Ovary (tissue), 3 donors: ENCODE data around the gene MYH9.

ENCODE experiments used
- CTCF ChIP-seq, 3 donors: fragments of 450-650 bp in 2 of 3; fragments of 200-600 bp in 1 of 3; IDR thresholded peaks; one replicate each; pipeline versions ENCODE4 v1.5.1 to v1.8.0; 2016 to 2022; ENCODE audit warnings: antibody characterized with exemption in 3 of 3, mild to moderate bottlenecking in 1 of 3
- POLR2A ChIP-seq: fragments of 450-650 bp; IDR thresholded peaks from one replicate; pipeline ENCODE4 v1.6.1; 2017; ENCODE audit warnings: antibody characterized with exemption, mild to moderate bottlenecking, moderate library complexity
- donor health status: DM: no; HTN: no; CAD: no.

- TF ChIP-seq POLR2A (no peak), CTCF (IDR thresholded peaks at IDR 0.05) (no peak)
Measured at GRCh38 chr22:36334081-36334820, 53.5 kb downstream of the MYH9 start.
